MCF 10A (cell line): ENCODE measurements around the gene HS1BP3. TPM values are rescaled to one million over a fixed set of nuclear protein-coding genes. Genes with fewer than 3 reads are reported as not detected.

ENCODE experiments used
- BruUV-seq: library from RNA; stranded (reverse); fragments of 400-500 nt; replicated peaks from 2 replicates; lab custom pipeline; 2021; lab: Mats Ljungman, UMichigan
- CTCF ChIA-PET: fragments of 300-600 bp; sonication (Branson Sonifier 250); formaldehyde crosslinking; extraction: SDS; loops from one replicate; lab custom pipeline; 2021; ENCODE audit warnings: antibody characterized with exemption, inconsistent platforms; lab: Yijun Ruan, JAX
- POLR2A ChIA-PET: fragments of 300-600, 350-650 bp; sonication (Branson Sonifier 250); formaldehyde crosslinking; extraction: SDS; loops from one replicate; lab custom pipeline; 2020; ENCODE audit warnings: antibody characterized with exemption, inconsistent platforms; lab: Yijun Ruan, JAX
- DNase-seq: peaks from one replicate; pipeline ENCODE4 v3.0.0-alpha.2; 2018; ENCODE audit not compliant: unreplicated experiment
- H3K27ac Mint-ChIP-seq: one replicate; pipeline ENCODE4 v1.8.0; 2022; ENCODE audit warnings: mild to moderate bottlenecking, low read depth, mixed read lengths; ENCODE audit not compliant: unreplicated experiment
- H3K27me3 Mint-ChIP-seq: one replicate; pipeline ENCODE4 v1.8.0; 2022; ENCODE audit warnings: mixed read lengths; ENCODE audit not compliant: insufficient read depth, unreplicated experiment
- H3K36me3 Mint-ChIP-seq: one replicate; pipeline ENCODE4 v1.8.0; 2022; ENCODE audit warnings: mild to moderate bottlenecking, moderate library complexity, mixed read lengths; ENCODE audit not compliant: insufficient read depth, unreplicated experiment
- H3K4me1 Mint-ChIP-seq: one replicate; pipeline ENCODE4 v1.8.0; 2022; ENCODE audit warnings: mixed read lengths; ENCODE audit not compliant: insufficient read depth, unreplicated experiment
- H3K4me3 Mint-ChIP-seq: one replicate; pipeline ENCODE4 v1.8.0; 2022; ENCODE audit warnings: mild to moderate bottlenecking, moderate library complexity, mixed read lengths; ENCODE audit not compliant: unreplicated experiment
- H3K9me3 Mint-ChIP-seq: one replicate; pipeline ENCODE4 v1.8.0; 2022; ENCODE audit warnings: mixed read lengths; ENCODE audit not compliant: unreplicated experiment
- intact Hi-C: fragments of 100-400 bp; cut with micrococcal nuclease; formaldehyde crosslinking; loops from 2 replicates; pipeline ENCODE4 v1.14.1; 2022
- total RNA-seq: library from RNA; stranded (reverse); gene quantifications from 2 replicates; pipeline ENCODE4 v1.2.3, GENCODE V29; 2022
- TF ChIP-seq, protein P1 (sequence below): fragments of 200-600 bp; IDR thresholded peaks from one replicate; pipeline ENCODE4 v1.8.0; 2022; ENCODE audit warnings: antibody characterized with exemption, mild to moderate bottlenecking; ENCODE audit not compliant: unreplicated experiment

The HS1BP3 gene
- total RNA-seq, 1 experiment from 2014 or later: 10.0 TPM

DNA sequence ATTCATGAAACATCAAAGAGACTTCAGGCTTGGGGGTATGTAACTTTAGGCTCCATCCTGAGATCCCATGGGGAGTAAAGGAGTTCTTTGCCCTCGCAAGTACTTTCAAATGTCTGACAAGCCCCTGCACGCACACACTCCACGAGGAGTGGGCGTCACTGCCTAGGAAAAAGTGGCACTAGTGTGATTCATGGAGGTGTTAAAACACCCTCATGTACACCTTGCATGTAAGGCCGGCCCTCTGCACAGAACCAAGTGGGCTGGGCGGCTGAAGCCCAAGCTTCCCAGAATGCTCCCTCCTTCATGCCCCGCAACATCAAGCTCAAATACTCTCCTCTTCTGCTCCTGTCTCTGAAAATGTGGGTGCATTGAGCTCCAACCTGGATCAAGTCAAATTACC, 7.8 kb downstream of the HS1BP3 start:
- ChIA-PET POLR2A (interaction anchor here (0.7 to 1.2 kb wide), 3 partner anchors 201 to 231 kb away, joined by 3 to 5 read pairs (median 3); no protein-coding TSS in a partner anchor), CTCF (interaction anchor here (0.6 to 7.1 kb wide), 42 partner anchors 8 to 1505 kb away, joined by 3 to 98 read pairs (median 6); partner anchors contain the start of genes HS1BP3 and RHOB)
- Mint-ChIP-seq H3K4me3 (no peak overlapping the region), H3K9me3 (no peaks in the 10 kb centered on the region), H3K27me3 (no peaks in the 10 kb centered on the region), H3K4me1 (peaks cover 18% of the 10 kb centered on the region), H3K27ac (no peak overlapping the region), H3K36me3 (peaks cover 31% of the 10 kb centered on the region)
- intact Hi-C loops: loop anchor here (5.0 kb wide), 1 partner anchor 541 kb away; no protein-coding TSS in a partner anchor
- no TSS peak for BruUV-seq
- TF ChIP-seq, protein P1, sequence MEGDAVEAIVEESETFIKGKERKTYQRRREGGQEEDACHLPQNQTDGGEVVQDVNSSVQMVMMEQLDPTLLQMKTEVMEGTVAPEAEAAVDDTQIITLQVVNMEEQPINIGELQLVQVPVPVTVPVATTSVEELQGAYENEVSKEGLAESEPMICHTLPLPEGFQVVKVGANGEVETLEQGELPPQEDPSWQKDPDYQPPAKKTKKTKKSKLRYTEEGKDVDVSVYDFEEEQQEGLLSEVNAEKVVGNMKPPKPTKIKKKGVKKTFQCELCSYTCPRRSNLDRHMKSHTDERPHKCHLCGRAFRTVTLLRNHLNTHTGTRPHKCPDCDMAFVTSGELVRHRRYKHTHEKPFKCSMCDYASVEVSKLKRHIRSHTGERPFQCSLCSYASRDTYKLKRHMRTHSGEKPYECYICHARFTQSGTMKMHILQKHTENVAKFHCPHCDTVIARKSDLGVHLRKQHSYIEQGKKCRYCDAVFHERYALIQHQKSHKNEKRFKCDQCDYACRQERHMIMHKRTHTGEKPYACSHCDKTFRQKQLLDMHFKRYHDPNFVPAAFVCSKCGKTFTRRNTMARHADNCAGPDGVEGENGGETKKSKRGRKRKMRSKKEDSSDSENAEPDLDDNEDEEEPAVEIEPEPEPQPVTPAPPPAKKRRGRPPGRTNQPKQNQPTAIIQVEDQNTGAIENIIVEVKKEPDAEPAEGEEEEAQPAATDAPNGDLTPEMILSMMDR: no peak
- no peak for DNase-seq

DNA sequence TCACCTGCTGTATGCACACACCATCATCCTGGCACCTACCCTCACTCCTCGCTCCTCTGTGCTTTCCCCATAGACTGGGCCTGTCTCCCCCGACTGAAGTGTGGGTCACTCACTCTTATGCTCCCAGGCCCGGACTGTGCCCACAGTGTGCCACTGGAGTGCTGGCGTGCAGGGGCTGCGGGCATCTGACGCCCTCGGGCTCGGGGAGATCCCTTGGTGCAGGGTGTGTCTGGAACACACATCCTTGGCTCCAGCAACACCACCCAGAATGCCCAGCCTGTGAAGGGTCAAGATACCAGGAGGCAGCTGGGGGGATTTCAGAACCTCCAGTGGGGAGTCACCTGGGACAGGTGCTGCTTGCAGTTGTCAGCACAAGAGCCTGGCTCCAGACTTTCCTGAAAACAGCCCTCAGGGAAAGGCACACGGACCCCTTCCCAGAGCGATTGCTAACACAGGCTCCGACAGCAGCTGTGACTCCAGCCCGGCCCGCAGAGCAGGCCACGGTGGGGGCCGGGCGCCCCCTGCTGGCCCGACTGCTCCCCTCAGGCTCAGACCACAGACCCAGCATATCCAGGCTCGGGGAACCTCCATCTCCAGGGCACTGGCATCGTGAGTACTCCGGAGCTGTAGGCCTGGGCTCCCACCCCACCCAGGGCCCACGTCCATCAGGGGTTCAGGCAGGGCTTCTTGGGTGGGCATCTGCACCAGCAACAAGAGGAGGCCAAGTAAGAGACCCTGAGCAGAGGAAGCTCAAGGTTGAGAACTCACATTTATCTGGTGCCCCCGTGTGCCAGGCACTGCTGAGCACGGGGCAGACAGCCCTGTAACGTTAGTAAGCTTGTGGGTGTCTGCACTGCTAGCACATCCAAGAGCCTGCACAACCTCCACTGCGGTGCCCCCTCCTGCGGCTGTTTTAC, 8.6 kb downstream of the HS1BP3 start:
- DNase-seq: peak; percentile 70
- no peaks in the 10 kb centered on the region for H3K27me3 Mint-ChIP-seq
- H3K36me3 Mint-ChIP-seq: peaks cover 31% of the 10 kb centered on the region
- no TSS peak for BruUV-seq
- POLR2A ChIA-PET: interaction anchor here (0.7 to 1.6 kb wide), 7 partner anchors 9 to 231 kb away, joined by 3 to 8 read pairs (median 5); partner anchors contain the start of genes HS1BP3 and RHOB
- TF ChIP-seq, protein P1: peak; percentile 91
- CTCF ChIA-PET: interaction anchor here (0.6 to 7.1 kb wide), 52 partner anchors 8 to 1504 kb away, joined by 3 to 98 read pairs (median 6); partner anchors contain the start of genes HS1BP3 and RHOB
- H3K4me1 Mint-ChIP-seq: peaks cover 17% of the 10 kb centered on the region
- intact Hi-C loops: loop anchor here (1.0 to 5.0 kb wide), 2 partner anchors 246 to 540 kb away; no protein-coding TSS in a partner anchor
- no peak overlapping the region for H3K27ac Mint-ChIP-seq
- no peak overlapping the region for H3K4me3 Mint-ChIP-seq
- H3K9me3 Mint-ChIP-seq: no peaks in the 10 kb centered on the region

- TF ChIP-seq, protein P1: no peak
- ChIA-PET POLR2A (interaction anchor here (1.1 to 1.6 kb wide), 7 partner anchors 10 to 230 kb away, joined by 3 to 8 read pairs (median 5); partner anchors contain the start of genes HS1BP3 and RHOB), CTCF (interaction anchor here (0.6 to 7.1 kb wide), 36 partner anchors 8 to 351 kb away, joined by 3 to 98 read pairs (median 6); partner anchors contain the start of genes HS1BP3 and RHOB)
- H3K4me1 Mint-ChIP-seq: peaks cover 17% of the 10 kb centered on the region
- no peak overlapping the region for H3K27ac Mint-ChIP-seq
- no peak overlapping the region for H3K4me3 Mint-ChIP-seq
- peaks cover 37% of the 10 kb centered on the region for H3K36me3 Mint-ChIP-seq
- intact Hi-C loops: loop anchor here (5.0 kb wide), 1 partner anchor 539 kb away; no protein-coding TSS in a partner anchor
- no TSS peak for BruUV-seq
- peak; percentile 71 for DNase-seq
- H3K9me3 Mint-ChIP-seq: no peaks in the 10 kb centered on the region
- no peaks in the 10 kb centered on the region for H3K27me3 Mint-ChIP-seq
Measured at GRCh38 chr2:20641123-20641985, 9.5 kb downstream of the HS1BP3 start.
